Fibroblast of the aortic adventitia (primary cell): ENCODE results near the gene WDR1. TPM values are rescaled to one million over a fixed set of nuclear protein-coding genes. Genes with fewer than 3 reads are reported as not detected.

Experiments
- DNase-seq: peaks from one replicate; pipeline ENCODE4 v3.0.0-alpha.2; 2010; ENCODE audit warnings: low read depth
- H3K4me3 ChIP-seq: 2 replicates; pipeline ENCODE4 v1.5.1; 2011; ENCODE audit warnings: low read depth, mild to moderate bottlenecking, control low read depth, low read length, moderate library complexity
- total RNA-seq: library from RNA; depleted of rRNA; stranded (reverse); fragments of >200 nt; gene quantifications from 2 replicates; pipeline ENCODE4 v1.2.3, GENCODE V29; 2012; ENCODE audit warnings: low replicate concordance
- TF ChIP-seq, protein P1 (sequence below): IDR thresholded peaks from 2 replicates; pipeline ENCODE4 v1.5.1; 2011; ENCODE audit warnings: mild to moderate bottlenecking, low read length, control low read depth, inconsistent platforms; ENCODE audit not compliant: insufficient read depth

WDR1 gene
- total RNA-seq, 1 donor = 228 TPM

DNA sequence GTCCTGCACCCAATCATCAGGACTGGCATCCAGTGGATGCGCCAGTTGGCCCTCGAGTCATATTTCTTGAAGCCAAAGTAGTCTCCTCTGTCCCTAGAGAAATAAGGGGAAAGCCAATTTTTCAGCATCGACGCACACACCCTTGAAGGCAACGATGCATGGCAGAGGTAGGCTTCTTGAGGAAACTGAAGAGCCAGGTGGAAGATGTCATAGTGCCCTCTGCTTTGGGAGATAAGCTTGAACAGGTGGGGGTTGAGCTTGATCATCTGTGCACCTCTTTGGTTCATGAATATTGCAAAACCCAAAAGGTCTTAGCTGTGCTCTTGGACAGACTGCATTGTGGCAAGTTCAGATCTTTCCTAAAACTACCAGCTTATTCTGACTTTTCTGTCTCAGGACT is 34.6 kb upstream of the WDR1 start:
- TF ChIP-seq, protein P1, sequence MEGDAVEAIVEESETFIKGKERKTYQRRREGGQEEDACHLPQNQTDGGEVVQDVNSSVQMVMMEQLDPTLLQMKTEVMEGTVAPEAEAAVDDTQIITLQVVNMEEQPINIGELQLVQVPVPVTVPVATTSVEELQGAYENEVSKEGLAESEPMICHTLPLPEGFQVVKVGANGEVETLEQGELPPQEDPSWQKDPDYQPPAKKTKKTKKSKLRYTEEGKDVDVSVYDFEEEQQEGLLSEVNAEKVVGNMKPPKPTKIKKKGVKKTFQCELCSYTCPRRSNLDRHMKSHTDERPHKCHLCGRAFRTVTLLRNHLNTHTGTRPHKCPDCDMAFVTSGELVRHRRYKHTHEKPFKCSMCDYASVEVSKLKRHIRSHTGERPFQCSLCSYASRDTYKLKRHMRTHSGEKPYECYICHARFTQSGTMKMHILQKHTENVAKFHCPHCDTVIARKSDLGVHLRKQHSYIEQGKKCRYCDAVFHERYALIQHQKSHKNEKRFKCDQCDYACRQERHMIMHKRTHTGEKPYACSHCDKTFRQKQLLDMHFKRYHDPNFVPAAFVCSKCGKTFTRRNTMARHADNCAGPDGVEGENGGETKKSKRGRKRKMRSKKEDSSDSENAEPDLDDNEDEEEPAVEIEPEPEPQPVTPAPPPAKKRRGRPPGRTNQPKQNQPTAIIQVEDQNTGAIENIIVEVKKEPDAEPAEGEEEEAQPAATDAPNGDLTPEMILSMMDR = no peak
- no peak overlapping the region for H3K4me3 ChIP-seq
- DNase-seq = no peak

DNA sequence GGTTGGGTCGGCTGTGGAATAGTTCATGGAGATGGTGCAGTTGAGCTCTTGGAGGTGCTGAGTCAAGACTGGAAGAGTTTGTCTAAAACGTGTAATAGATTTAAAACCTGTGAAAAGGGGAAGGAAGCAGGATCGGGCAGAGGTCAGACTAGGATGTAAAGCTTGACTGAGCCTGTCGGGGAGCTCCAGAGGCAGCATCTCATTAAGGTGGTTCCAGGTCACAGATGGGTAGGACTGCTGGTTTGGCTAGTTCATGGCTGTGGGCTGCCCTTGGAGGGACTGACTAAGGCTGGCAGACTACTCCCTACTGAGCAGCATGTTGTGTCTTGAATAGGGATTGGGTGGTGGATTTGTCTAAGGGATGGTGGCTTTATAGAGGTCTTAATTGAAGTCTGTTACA is 28.4 kb upstream of the WDR1 start:
- TF ChIP-seq, protein P1 = no peak
- no peak overlapping the region for H3K4me3 ChIP-seq

GRCh38 chr4:10144479-10144878 is 27.9 kb upstream of the WDR1 start:
- H3K4me3 ChIP-seq = no peak overlapping the region
- DNase-seq = no peak
- TF ChIP-seq, protein P1 = no peak

More for the DNA sequence above, 28.4 kb upstream of the WDR1 start:
- no peak for DNase-seq

DNA sequence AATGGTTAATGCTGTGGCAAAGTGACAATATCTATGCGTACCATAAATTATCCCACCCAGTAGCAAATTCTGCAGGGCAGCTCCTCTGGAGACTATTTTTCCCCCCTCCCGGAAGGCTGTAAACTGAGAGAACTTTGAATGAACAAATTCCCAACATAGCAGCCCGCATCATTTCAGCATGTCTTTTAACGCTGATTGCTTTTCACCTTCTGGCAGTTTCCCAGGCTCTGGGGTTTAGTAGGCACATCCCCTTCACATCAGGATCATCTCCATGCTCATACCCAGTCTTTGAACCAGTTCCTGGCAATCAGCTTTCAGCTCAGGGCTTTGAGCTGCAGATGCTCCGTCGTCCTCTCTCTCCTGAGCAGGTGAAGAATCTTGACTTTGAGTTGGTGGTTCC is 26.6 kb upstream of the WDR1 start:
- no peak for DNase-seq
- TF ChIP-seq, protein P1 = no peak

GRCh38 chr4:10140866-10141759 is 24.5 kb upstream of the WDR1 start:
- TF ChIP-seq, protein P1 = no peak
- DNase-seq = no peak
- no peak overlapping the region for H3K4me3 ChIP-seq

More for the DNA sequence above, 26.6 kb upstream of the WDR1 start:
- H3K4me3 ChIP-seq = no peak overlapping the region

DNA sequence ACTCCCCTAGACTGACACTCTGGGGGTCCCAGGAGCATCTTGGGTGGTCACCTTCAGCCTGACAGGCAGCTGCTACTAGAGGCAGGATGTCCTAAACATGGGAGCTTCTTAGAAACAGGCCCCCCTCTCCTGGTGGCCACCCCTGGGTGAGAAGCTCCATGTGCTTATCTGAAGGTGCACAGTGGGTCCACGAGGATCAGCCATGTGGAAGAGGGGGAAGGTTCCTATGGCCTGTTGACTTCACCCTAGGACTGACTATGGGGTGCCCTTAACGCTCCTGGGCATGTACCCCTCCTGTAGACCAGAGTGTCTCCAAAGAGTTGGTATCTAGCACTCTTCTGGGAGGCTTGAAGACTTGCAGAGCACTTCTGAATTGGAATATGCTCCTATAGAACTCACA is 22.9 kb upstream of the WDR1 start:
- DNase-seq = no peak
- TF ChIP-seq, protein P1 = no peak
- no peak overlapping the region for H3K4me3 ChIP-seq
